NCI-H146 (cell line): ENCODE results near the gene KHNYN.
"Not testable (repeated sequence)": the region's sequence is repeated elsewhere in the genome, so short reads cannot be mapped to it uniquely, and the experiment has no call there.

Experiments used
- DNase-seq: peaks from one replicate; lab custom pipeline; 2025; lab: John Stamatoyannopoulos, UW

The KHNYN gene

GRCh38 chr14:24429395-24430142 lies at the start of gene KHNYN, which contains the start of gene CBLN3:
KHNYN (plus strand) TSS chr14:24429954; CDS start chr14:24430731, 777 bp downstream.
CBLN3 (minus strand) TSS chr14:24429668; CDS start chr14:24429054, 614 bp downstream.
- peak; percentile 79 for DNase-seq

- DNase-seq = no peak
Observed at GRCh38 chr14:24381363-24382063, 48.2 kb upstream of the KHNYN start.

GRCh38 chr14:24382064-24382371 lies 47.7 kb upstream of the KHNYN start:
- no peak for DNase-seq

GRCh38 chr14:24384169-24384568 lies 45.6 kb upstream of the KHNYN start:
- DNase-seq = no peak

GRCh38 chr14:24385524-24385923 lies 44.2 kb upstream of the KHNYN start:
- no peak for DNase-seq

- DNase-seq = no peak
Observed at GRCh38 chr14:24387009-24387345, 42.8 kb upstream of the KHNYN start.

- DNase-seq = not testable (repeated sequence)
Observed at GRCh38 chr14:24387579-24387978, 42.2 kb upstream of the KHNYN start.

GRCh38 chr14:24388474-24389179 lies 41.1 kb upstream of the KHNYN start:
- no peak for DNase-seq

- no peak for DNase-seq
Observed at GRCh38 chr14:24389226-24389848, 40.4 kb upstream of the KHNYN start.

- no peak for DNase-seq
Observed at GRCh38 chr14:24390701-24391468, 38.9 kb upstream of the KHNYN start.

- peak; percentile 19 for DNase-seq
Observed at GRCh38 chr14:24392325-24393091, 37.2 kb upstream of the KHNYN start.

GRCh38 chr14:24394275-24394674 lies 35.5 kb upstream of the KHNYN start:
- DNase-seq = no peak

GRCh38 chr14:24395609-24396582 lies 33.9 kb upstream of the KHNYN start:
- no peak for DNase-seq

GRCh38 chr14:24397639-24398292 lies 32.0 kb upstream of the KHNYN start:
- DNase-seq = no peak

- no peak for DNase-seq
Observed at GRCh38 chr14:24398293-24398652, 31.5 kb upstream of the KHNYN start.

GRCh38 chr14:24398653-24399446 lies 30.9 kb upstream of the KHNYN start, which contains the start of gene NYNRIN:
NYNRIN (plus strand) TSS chr14:24399003; CDS start chr14:24399247, 244 bp downstream.
- peak; percentile 47 for DNase-seq

GRCh38 chr14:24399447-24399822 lies 30.3 kb upstream of the KHNYN start:
- no peak for DNase-seq

- no peak for DNase-seq
Observed at GRCh38 chr14:24399999-24400718, 29.6 kb upstream of the KHNYN start.
